DMS 273 treated with DMSO at 0.1 percent for 48 hours (cell line): ENCODE measurements around the gene GPX5.
"Not testable (repeated sequence)": the region's sequence is repeated elsewhere in the genome, so short reads cannot be mapped to it uniquely, and the experiment has no call there.

ENCODE experiments used
- DNase-seq: peaks from one replicate; lab custom pipeline; 2025; lab: John Stamatoyannopoulos, UW

The GPX5 gene, protein sequence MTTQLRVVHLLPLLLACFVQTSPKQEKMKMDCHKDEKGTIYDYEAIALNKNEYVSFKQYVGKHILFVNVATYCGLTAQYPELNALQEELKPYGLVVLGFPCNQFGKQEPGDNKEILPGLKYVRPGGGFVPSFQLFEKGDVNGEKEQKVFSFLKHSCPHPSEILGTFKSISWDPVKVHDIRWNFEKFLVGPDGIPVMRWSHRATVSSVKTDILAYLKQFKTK

DNA sequence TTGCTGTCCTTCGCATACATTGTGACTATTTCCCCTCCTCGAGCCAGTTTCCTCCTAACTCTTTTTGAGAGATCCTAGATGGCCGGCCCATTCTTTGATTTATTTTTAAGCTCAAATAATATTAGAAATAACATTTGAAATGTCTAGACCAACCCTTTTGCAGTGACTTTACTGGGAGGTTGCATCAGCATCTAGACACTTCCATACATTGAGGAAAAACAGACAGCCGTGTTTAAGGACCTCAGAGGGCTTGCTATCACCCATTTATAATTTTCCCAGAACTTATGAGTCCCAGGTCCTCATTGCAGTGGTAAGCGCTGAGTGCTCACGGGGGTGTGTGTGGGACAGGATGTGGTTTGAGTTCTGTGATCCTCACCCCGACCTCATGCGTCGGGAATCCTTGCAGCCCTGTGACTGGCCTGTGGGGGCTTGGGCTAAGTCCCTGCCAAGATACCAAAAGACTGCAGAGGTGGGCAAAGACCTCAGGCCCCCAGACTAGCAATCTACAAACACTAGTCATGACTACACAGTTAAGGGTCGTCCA lies at the start of gene GPX5:
GPX5 (plus strand) TSS at position 386 of the 544 bp plus-strand sequence; CDS start at position 519, 133 bp downstream.
- no peak for DNase-seq

DNA sequence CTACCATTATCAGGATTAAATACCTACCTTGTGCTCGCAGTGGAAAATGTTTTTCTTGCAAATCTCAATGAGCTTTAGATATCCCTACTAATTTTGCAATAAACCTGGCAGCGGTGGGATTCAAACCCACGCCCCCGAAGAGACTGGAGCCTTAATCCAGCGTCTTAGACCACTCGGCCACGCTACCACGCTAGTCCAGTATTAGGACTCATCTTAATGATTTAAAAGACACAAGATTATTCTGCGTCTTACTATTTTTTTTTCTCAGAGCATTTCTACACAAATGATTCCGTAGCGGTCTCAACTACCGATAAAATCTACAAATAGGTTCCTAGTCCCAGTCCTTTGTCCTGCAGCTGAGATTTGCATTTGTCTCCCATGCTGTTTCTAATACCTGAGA lies 47.2 kb upstream of the GPX5 start:
- no peak for DNase-seq

DNA sequence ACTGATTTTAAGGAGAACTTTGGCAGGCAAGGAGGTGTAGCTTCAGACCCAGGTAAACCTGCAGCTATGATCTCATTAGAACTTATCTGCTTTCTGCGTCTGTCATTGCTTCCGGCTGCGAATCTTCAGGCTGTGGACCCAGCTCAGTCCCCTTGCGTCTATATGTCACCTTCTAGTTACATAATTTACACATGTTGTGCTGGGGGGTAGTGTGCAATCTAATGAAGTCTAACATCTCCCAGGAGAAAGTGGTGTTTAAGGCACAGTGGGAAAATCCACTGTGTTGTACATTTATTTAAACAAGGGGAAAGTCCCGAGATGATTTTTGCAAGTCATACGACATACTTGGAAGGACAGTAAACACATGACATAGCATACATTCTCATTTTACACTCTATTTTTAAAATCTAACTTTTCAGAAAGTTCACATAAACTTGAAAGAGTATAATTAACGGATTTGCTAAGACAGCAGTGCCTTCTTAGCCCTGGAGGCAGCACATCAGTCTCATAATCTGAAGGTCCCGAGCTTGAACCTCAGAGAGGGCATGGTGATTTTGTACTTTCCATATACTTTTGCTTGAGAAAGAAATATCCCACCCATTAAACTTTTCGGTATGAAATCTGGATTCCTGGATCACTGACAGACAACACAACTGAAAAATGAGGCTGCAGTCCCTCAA lies 45.3 kb upstream of the GPX5 start:
- DNase-seq: no peak

DNA sequence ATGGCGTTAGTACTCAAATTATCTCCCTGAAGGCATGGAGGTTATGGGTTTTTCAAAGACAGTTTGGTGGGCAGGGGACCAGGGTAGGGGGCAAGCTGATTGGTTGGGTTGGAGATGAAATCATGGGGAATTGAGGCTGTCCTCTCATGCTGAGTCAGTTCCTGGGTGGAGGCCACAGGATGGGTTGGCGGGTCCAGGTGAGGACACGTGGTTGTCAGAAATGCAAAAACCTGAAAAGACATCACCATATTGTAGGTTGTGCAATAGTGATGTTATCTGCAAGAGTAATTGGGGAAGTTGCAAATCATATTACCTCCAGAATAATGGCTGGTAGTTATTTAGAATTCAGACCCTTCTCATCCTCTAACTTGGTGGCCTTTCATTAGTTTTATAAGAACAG lies 40.2 kb upstream of the GPX5 start:
- no peak for DNase-seq

DNA sequence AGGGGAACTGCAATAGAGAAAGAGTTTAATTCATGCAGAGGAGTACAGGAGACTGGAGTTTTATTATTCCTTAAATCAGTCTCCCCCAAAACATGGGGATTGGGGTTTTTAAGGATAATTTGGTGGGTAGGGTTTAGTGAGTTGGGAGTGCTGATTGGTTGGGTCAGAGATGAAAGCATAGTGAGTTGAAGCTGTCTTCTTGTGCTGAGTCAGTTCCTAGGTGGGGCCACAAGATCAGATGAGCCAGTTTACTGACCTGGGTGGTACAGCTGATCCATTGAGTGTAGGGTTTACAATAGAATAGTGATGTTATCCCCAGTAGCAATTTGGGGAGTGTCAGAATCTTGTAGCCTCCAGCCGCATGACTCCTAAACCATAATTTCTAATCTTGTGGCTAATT lies 39.1 kb upstream of the GPX5 start:
- DNase-seq: no peak

DNA sequence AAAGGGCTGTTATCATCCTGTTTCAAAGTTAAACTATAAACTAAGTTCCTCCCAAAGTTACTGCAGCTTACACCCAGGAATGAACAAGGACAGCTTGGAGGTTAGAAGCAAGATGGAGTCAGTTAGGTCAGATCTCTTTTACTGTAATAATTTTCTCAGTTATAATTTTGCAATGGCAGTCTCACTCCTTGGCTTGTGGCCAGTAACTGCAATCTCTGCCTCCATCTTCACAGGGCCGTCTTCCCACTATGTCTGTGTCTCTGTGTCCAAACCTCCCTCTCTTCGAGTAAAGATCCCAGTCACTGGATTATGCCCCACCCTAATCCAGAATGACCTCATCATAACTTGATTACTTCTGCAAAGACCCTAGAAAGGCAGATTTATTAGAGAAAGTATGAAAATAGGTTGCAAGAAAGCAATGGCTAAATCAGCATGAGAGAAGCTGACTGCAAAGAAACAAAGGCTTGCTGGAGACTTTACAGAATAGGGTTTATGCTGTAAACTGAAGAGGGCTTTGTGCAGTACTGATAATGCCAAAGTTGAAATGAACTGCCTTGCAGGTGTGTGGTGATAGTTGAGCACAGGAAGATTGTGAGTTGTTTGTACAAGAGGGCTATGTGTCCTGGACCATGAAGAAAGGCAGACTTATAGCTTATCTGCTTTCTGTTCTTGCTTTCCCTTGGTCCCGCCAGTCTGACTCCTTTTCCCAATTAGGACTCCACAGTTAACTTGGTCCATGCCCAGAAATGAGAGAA lies 38.5 kb upstream of the GPX5 start:
- no peak for DNase-seq

DNA sequence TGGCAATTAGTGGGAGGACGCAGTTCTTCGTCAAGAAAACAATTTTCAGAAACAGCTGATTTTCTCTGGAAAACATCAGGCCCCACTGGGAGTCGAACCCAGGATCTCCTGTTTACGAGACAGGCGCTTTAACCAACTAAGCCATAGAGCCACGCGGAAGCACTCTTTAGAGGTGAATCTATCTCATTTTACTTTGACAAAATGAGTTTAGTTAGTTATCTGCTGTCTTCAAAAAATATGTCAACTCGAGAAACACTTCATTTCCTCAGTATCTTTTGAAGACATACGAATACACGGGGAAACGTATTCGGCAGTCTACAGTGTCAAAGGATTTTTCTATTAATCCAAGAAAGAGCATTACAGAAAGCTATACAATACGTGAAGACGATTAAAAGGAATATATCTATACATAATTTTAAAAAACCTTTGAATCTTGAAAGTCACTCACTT lies 36.7 kb upstream of the GPX5 start:
- peak; percentile 60 for DNase-seq

DNA sequence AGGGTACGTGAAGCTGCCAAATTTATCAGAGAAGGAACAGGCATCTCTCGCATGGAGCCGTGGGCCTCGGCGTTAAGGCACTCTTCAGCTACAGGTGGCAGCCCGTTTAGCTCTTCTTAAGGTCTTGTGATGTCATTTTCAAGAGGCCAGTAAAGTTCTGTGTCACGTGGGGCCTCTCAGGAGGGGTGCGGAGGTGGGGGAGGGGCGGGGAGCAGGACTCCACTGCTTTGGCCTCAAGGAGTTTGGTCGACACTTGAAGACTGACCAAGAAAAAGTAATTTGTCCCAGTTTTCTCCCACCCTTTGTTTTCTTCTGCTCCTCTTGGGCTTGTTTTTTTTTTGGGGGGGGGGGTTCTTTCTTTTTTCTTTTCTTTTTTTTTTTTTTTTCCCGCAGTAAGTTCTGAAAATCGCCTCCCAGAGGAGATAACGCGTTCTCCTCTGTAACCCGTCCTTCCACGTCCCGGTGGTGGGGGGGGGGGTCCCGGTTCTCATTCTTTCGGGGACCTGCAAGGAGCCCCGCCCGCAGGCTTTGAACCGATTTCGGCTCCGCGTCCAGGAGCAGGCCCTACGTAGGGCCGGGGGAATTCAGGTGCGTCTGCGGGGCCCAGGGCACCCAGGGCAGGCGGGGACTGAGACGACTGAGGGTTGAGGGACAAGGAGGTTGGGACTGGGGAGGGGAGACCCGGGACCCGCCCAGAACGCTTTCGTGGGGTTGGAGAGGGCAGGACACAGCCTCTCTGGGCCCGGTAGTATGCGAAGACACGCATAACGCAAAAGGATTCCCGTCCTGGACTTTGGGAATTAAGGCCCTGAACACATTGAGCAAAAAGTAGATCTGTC lies 36.1 kb upstream of the GPX5 start:
- peak; percentile 69 for DNase-seq

DNA sequence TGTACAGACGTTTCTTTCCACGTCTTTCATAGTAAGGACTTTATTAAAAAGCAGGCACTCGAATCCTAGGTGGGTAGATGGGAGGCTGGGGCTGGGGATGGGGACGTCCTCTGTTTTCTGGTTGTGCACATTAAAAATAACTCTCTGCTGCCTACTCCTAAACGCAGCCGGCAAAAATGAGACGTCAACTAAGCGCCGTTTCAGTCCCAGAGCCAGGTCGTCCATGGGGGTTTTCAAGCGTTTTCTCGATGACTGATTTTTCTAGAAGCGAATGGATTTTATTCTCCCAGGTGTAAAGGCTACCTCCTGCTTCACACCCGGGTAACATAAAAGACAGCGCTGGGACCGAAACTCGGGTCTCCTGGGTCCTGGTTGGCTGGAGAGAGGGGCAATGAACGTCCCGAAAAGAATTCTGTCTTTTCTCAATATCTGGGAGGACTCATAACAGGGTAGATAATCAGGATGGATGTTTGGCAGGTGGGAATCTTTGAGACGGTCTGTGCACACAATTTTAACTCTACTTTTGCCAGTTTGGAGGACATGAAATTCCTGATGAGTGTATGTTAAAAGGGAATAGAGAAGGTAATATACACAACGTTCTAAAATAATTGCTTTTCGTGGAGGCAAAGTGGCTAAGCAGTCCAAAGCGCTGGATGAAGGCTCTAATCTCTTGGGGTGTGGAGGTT lies 35.3 kb upstream of the GPX5 start:
- DNase-seq: no peak

DNA sequence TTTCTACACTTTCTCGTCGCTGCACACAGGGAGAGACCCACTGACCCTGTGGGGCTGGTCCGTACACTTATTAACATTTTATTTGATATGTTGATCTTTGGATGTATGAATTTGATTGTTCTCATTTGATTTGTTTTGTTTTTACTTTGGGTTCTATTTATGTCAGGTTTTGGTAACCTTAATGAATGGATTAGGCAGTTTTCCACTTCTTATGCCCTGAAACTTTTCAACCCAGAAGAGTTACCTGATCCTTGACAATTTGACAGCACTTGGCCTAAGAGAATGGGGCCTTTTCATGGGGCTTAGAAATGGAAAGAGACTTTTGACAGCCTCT lies 33.7 kb upstream of the GPX5 start:
- no peak for DNase-seq

DNA sequence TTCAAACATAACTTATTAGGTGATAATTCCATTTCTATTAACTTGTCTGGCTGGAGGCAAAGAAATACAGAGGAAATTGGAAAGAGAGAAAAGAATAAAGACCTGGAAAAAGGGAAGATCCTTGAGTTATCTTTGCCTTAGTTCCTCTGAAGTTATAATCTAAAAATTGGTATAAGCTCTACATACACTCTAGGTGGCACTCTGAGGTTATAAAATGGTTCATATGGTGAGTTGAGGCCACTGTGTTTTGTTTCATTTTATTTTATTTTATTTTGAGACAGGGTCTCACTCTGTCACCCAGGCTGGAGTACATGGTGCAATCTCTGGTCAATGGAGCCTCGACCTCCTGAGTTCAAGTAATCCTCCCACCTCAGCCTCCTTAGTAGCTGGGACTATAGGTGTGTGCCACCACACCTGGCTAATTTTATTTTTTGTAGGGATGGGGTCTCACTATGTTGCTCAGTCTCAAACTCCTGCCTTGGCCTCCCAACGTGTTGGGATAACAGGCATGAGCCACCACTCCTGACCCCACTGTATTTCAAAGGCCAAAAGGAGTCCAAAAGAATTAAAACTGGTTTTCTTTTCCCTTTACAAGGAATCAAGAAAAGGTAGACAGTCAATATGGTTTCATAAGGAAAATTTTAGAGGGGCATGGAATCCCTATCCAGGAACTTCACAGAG lies 29.4 kb upstream of the GPX5 start:
- peak; percentile 9 for DNase-seq

DNA sequence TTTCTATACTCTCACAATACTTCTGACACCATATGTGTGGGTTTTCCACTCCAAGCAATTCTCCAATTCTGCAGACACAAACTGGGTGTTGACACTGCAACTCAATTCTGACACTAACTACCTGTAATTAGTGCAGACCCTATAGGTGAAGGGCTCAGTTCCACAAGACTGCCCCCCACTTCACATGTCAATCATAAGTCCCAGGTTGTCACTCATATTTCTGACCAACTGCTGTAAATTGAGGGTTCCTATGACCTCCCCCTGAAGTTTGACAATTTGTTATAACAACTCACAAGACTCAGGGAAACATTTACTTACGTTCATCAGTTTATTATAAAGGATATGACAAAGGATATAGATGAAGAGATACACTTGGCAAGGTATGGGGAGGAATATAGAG lies 28.4 kb upstream of the GPX5 start:
- no peak for DNase-seq

DNA sequence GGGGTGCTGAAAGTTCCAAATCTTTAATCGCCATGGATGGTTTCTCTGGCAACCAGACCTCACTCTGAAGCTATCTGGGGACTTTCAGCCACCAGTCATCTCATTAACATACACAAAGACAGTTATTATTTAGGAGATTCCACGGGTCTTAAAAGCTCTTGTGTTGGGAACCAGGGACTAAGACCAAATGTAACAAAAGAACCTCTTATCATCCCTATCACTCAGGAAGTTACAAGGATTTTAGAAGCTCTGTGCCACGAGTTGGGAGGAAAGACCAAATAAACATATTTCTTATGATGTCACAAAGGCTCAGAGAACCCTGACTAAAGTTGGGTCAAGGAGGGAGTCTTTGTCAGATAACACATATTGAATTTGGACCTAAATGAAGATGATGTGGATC lies 27.8 kb upstream of the GPX5 start:
- DNase-seq: no peak

DNA sequence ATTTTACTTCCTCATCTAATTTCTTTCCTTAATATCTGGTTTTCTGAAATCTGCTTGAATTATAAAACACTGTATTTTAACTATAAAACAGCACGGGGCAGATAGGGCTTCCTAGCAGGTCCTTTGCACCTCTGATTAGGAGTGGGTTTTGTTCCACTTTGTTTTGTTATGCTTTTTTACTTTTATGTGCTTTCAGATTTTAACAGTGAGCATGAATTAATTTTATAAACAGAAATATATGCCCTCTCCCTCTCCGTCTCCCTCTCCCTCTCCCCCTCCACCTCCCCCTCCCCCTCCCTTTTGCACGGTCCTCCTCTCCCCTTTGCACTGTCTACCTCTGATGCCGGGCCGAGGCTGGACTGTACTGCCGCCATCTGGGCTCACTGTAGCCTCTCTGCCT lies 24.4 kb upstream of the GPX5 start:
- DNase-seq: no peak

DNA sequence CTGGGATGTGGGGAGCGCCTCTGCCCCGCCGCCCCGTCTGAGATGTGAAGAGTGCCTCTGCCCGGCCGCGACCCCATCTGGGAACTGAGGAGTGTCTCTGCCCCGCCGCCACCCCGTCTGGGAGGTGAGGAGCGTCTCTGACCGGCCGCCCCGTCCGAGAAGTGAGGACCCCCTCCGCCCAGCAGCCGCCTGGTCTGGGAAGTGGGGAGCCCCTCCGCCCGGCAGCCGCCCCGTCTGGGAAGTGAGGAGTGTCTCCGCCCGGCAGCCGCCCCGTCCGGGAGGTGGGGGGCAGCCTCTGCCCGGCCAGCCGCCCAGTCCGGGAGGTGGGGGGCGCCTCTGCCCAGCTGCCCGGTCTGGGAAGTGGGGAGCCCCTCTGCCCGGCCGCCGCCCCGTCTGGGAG lies 23.5 kb upstream of the GPX5 start:
- DNase-seq: not testable (repeated sequence)

DNA sequence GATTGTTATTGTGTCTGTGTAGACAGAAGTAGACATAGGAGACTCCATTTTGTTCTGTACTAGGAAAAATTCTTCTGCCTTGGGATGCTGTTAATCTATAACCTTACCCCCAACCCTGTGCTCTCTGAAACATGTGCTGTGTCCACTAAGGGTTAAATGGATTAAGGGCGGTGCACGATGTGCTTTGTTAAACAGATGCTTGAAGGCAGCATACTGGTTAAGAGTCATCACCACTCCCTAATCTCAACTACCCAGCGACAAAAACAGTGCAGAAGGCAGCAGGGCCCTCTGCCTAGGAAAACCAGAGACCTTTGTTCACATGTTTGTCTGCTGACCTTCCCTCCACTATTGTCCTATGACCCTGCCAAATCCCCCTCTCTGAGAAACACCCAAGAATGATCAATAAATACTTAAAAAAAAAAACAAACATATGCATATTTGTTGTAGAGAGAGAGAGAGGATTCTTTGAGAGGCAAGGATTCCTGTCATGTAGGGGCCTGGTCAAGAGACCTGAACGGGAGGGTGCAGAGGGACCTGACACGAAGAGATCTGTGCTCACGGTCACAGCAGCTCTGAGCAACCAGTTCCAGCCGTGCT lies 22.9 kb upstream of the GPX5 start:
- not testable (repeated sequence) for DNase-seq

DNA sequence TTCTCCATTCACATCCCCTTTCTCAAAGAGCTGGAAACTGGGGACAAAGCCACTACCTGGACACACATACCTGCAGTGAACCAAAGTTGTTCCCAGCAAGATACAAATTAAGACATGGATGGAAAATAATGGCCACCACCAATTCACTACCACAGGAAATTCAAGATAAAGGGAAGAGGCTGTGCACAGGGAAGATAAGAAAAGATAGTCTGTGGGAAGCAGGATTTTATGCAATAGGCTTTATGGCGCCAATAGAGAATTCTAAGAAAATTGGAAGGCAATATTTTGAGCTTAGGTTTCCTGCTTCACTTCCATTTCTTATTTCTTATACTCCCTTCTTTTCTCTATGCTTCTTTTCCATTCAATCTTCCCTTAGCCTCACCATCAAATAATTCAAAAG lies 19.9 kb upstream of the GPX5 start:
- DNase-seq: no peak

DNA sequence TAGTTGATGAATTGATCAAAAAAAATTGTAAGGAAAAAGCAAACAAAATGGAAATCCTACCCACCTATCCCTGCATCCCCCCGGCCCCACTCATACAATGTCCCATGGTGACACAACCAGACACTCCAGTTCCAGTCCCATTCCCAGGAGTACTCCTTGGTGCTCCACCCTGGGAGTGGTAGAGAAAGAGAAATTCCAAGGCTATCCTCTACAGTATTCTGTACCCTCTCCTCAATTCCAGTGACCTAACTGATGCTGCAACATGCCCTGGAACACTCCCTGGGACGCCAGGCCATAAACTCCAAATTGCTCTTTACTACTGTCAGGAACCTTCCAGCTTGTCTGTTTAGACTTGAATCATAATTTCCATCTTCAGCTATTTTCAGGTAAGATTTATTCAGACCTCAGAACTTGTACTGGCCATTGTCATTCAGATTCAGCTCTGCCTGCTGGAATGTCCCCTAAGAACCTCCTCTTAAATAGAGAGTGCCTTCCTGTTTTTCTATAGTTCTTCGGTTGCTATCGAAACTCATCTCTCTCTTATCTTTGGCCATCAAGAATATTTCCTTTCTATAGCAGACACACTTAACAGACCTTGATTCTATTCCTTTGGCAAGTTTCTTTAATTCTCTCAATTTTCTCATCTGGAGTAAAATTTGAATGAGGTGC lies 18.7 kb upstream of the GPX5 start:
- no peak for DNase-seq

DNA sequence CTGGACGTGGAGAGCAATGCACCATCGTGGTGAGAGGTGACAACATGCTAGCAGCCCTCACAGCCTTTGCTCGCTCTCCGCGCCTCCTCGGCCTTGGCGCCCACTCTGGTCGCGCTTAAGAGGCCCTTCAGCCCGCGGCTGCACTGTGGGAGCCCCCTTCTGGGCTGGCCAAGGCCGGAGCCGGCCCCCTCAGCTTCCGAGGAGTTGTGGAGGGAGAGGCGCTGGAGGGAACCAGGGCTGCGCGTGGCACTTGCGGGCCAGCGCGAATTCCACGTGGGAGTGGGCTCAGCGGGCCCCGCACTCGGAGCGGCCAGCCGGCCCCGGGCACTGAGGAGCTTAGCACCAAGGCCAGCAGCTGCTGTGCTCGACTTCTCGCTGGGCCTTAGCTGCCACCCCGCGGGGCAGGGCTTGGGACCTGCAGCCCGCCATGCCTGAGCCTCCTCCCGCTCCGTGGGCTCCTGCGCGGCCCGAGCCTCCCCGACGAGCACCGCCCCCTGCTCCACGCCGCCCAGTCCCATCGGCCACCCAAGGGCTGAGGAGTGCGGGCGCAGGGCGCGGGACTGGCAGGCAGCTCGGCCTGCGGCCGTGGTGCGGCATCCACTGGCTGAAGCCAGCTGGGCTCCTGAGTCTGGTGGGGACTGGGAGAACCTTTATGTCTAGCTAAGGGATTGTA lies 13.9 kb upstream of the GPX5 start:
- DNase-seq: no peak
